Pancreas (tissue), 10 donors: ENCODE data around the gene HMX1. TPM values are rescaled to one million over a fixed set of nuclear protein-coding genes. Genes with fewer than 3 reads are reported as not detected.

Experiments
- ATAC-seq, 4 donors: fragments of 200-7000 bp; cut with Tn5 transposase; one replicate each; pipeline versions ENCODE4 v1.8.0 to v1.9.1; 2020; ENCODE audit warnings: mild to moderate bottlenecking in 4 of 4, moderate library complexity in 4 of 4
- DNase-seq, 6 donors: peaks; one replicate each; pipeline ENCODE4 v3.0.0-alpha.2; 2020
- FAIRE-seq: peaks from 2 replicates; lab custom pipeline; 2012; peaks lifted over from hg19 to GRCh38; lab: Jason Lieb, UNC
- H3K27ac ChIP-seq, 4 donors: fragments of 200-600 bp; sonication (generic); 1 replicate in 3 of 4; 2 replicates in 1 of 4; pipeline versions ENCODE4 v1.5.0 to v1.8.0; 2020
- H3K27me3 ChIP-seq, 4 donors: fragments of 200-600 bp; one replicate each; pipeline ENCODE4 v1.8.0; 2021
- H3K36me3 ChIP-seq, 3 donors: fragments of 200-600 bp; sonication (generic) in 1 of 3; one replicate each; pipeline versions ENCODE4 v1.5.0 to v1.8.0; 2020 to 2021
- H3K4me1 ChIP-seq, 3 donors: fragments of 200-600 bp; one replicate each; pipeline ENCODE4 v1.8.0; 2021
- H3K4me3 ChIP-seq, 4 donors: fragments of 200-600 bp; sonication (generic) in 2 of 4; one replicate each; pipeline versions ENCODE4 v1.5.0 to v1.8.0; 2020 to 2021
- H3K9me3 ChIP-seq, 4 donors: fragments of 200-600 bp; one replicate each; pipeline ENCODE4 v1.8.0; 2021
- WGBS, 2 donors: extraction: QIAGEN DNeasy Blood & Tissue Kit; methylation state at CpG; one replicate each; pipeline ENCODE4 v1.1.7; 2013; 5-methylcytosine and 5-hydroxymethylcytosine counted together
- intact Hi-C, 3 donors: fragments of 100-400 bp; cut with DNase I; formaldehyde crosslinking; loops; one replicate each; pipeline versions ENCODE4 v1.11.1 to v1.14.2; 2022
- polyA plus RNA-seq, 2 donors: library from polyadenylated mRNA; stranded (reverse); fragments of 200-250 nt; gene quantifications; one replicate each; pipeline ENCODE4 v1.2.3, GENCODE V29; 2013
- total RNA-seq, 6 donors: library from RNA; stranded (reverse); fragmentation: NEBNext Ultra II Directional in 4 of 6; extraction: Animal tissue kit (Norgen Biotek cat#: 25700) in 4 of 6; gene quantifications; one replicate each; pipeline versions ENCODE4 v1.2.1 to v1.2.4, GENCODE V29; 2021 to 2023
- TF ChIP-seq, protein P1 (sequence below), 4 donors: fragments of 200-600 bp; sonication (generic) in 3 of 4; IDR thresholded peaks; one replicate each; pipeline versions ENCODE4 v1.5.0 to v1.8.0; 2021; ENCODE audit warnings: antibody characterized with exemption in 4 of 4
- donor health status: healthy with polysubstance abuse.
- donor health status: DM: no; HTN: no; CAD: no; lungs with moderate emphysema.
- donor health status: DM: no; HTN: no; CAD: no.
- donor health status: control.
- donor health status: control.
- donor health status: Bipolar disorder and iron deficiency.
- donor health status: DM: yes; HTN: yes; CAD: no.
- donor health status: DM: no; HTN: no; CAD: no.
- donor health status: DM: no; HTN: no; CAD: no.
- donor health status: DM: yes; HTN: yes; CAD: no.

The HMX1 gene
- total and polyA plus RNA-seq, 8 donors: not detected

- FAIRE-seq (no peak), DNase-seq (peak in 2 of 6 donors; percentile 16 to 28), ATAC-seq (no peak)
- intact Hi-C loops: no loop called here
- H3K27me3 ChIP-seq: no peaks in the 10 kb centered on the region
- no peaks in the 10 kb centered on the region for H3K9me3 ChIP-seq
- H3K36me3 ChIP-seq: no peaks in the 10 kb centered on the region
- H3K4me1 ChIP-seq: no peaks in the 10 kb centered on the region
- WGBS, 2 donors: 49 to 69% methylated on average over 6 of the region's 6 CpGs
- H3K4me3 ChIP-seq: no peak overlapping the region
- TF ChIP-seq, protein P1, sequence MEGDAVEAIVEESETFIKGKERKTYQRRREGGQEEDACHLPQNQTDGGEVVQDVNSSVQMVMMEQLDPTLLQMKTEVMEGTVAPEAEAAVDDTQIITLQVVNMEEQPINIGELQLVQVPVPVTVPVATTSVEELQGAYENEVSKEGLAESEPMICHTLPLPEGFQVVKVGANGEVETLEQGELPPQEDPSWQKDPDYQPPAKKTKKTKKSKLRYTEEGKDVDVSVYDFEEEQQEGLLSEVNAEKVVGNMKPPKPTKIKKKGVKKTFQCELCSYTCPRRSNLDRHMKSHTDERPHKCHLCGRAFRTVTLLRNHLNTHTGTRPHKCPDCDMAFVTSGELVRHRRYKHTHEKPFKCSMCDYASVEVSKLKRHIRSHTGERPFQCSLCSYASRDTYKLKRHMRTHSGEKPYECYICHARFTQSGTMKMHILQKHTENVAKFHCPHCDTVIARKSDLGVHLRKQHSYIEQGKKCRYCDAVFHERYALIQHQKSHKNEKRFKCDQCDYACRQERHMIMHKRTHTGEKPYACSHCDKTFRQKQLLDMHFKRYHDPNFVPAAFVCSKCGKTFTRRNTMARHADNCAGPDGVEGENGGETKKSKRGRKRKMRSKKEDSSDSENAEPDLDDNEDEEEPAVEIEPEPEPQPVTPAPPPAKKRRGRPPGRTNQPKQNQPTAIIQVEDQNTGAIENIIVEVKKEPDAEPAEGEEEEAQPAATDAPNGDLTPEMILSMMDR (IDR thresholded peaks at IDR 0.05): no peak
- no peak overlapping the region for H3K27ac ChIP-seq
Measured at GRCh38 chr4:8904666-8905065, 33.0 kb upstream of the HMX1 start.

DNA sequence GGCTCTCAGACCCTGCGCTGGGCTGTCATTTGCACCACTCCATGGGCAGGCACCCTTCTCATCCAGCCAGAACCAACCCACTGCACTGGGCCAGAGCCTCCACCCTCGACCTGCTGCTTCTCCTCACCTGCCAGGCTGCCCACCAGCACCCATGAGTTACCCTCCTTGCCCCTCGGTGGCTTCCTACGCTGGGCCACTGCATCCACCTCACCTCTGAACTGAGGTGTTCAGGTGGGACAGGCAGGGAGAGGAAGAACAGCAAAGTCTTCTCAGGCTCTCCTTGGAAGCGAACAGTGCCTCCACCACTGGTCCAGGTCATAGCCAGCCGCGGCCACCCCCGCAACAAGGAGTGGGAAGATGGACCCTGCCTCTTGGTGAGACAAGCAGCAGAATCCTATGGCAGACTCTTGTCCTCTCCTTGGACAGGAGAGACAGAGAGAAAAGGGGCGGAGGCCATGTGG lies 32.4 kb upstream of the HMX1 start:
- intact Hi-C loops: no loop called here
- H3K4me1 ChIP-seq: no peaks in the 10 kb centered on the region
- DNase-seq (peak in 2 of 6 donors; percentile 34 to 35), ATAC-seq (no peak), FAIRE-seq (no peak)
- no peak overlapping the region for H3K4me3 ChIP-seq
- H3K36me3 ChIP-seq: no peaks in the 10 kb centered on the region
- 69 to 85% methylated on average over 9 of the region's 9 CpGs for WGBS, 2 donors
- TF ChIP-seq, protein P1 (IDR thresholded peaks at IDR 0.05): no peak
- H3K27ac ChIP-seq: no peak overlapping the region
- no peaks in the 10 kb centered on the region for H3K27me3 ChIP-seq
- H3K9me3 ChIP-seq: no peaks in the 10 kb centered on the region

GRCh38 chr4:8901335-8901734 lies 29.7 kb upstream of the HMX1 start:
- 83 to 86% methylated on average over 6 of the region's 6 CpGs for WGBS, 2 donors
- intact Hi-C loops: no loop called here
- no peak overlapping the region for H3K27ac ChIP-seq
- TF ChIP-seq, protein P1 (IDR thresholded peaks at IDR 0.05): no peak
- no peaks in the 10 kb centered on the region for H3K9me3 ChIP-seq
- DNase-seq (peak in 1 of 6 donors; percentile 13), FAIRE-seq (no peak), ATAC-seq (no peak)
- H3K36me3 ChIP-seq: no peaks in the 10 kb centered on the region
- H3K4me3 ChIP-seq: no peak overlapping the region
- no peaks in the 10 kb centered on the region for H3K4me1 ChIP-seq
- H3K27me3 ChIP-seq: no peaks in the 10 kb centered on the region

DNA sequence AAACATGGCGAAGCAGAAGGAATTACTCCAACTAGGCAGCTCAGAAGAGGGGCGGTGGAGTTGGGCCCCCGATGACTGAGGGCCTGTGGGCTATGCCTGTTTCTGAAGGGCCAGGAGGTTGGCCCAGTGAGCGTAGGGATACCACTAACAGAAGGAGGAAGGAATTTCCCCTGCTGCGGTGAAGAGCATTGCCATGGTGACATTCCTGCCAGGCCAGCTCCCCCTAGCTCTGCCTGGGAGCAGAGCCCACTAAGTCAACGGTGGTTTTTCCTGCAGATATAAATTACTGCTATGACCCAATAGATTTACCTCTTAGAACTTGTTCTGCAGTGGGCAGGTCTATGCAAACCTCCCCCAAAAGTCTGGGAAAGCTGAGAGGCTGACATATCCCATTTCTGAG lies 28.9 kb upstream of the HMX1 start:
- H3K9me3 ChIP-seq: no peaks in the 10 kb centered on the region
- TF ChIP-seq, protein P1 (IDR thresholded peaks at IDR 0.05): no peak
- intact Hi-C loops: no loop called here
- no peaks in the 10 kb centered on the region for H3K4me1 ChIP-seq
- 69 to 79% methylated on average over 6 of the region's 6 CpGs for WGBS, 2 donors
- ATAC-seq: no peak
- H3K36me3 ChIP-seq: no peaks in the 10 kb centered on the region
- no peak overlapping the region for H3K27ac ChIP-seq
- peaks cover 0 to 2% (median 0%) of the 10 kb centered on the region in 4 donors for H3K27me3 ChIP-seq
- H3K4me3 ChIP-seq: no peak overlapping the region
- peak in 1 of 6 donors; percentile 28 for DNase-seq
- no peak for FAIRE-seq

- no peak for ATAC-seq
- 28 to 41% methylated on average over 10 of the region's 10 CpGs for WGBS, 2 donors
- no peak for FAIRE-seq
- Histone ChIP-seq H3K9me3 (no peaks in the 10 kb centered on the region), H3K4me1 (no peaks in the 10 kb centered on the region), H3K36me3 (no peaks in the 10 kb centered on the region), H3K27ac (no peak overlapping the region), H3K4me3 (no peak overlapping the region), H3K27me3 (peaks cover 0 to 18% (median 4%) of the 10 kb centered on the region in 4 donors)
- DNase-seq: peak in 1 of 6 donors; percentile 1
- intact Hi-C loops: no loop called here
- TF ChIP-seq, protein P1 (IDR thresholded peaks at IDR 0.05): no peak
Measured at GRCh38 chr4:8898419-8898818, 26.8 kb upstream of the HMX1 start.
